Fibroblast of lung (primary cell): ENCODE data around the gene MRPL49.

Source experiments
- CTCF ChIP-seq, 2 donors: IDR thresholded peaks in 1 of 2; conservative IDR thresholded peaks in 1 of 2; 1 replicate in 1 of 2; 2 replicates in 1 of 2; pipeline ENCODE4 v1.5.1; 2011 to 2012; ENCODE audit warnings: low read length in 2 of 2, control low read depth in 1 of 2, inconsistent platforms in 1 of 2, low read depth in 1 of 2, mild to moderate bottlenecking in 1 of 2
- EZH2 ChIP-seq: IDR thresholded peaks from 2 replicates; pipeline ENCODE4 v1.5.1; 2012; ENCODE audit warnings: low read length, control low read depth, mild to moderate bottlenecking; ENCODE audit errors: missing control alignments

GRCh38 chr11:65118097-65118837 lies 3.9 kb upstream of the MRPL49 start:
- TF ChIP-seq CTCF (conservative IDR thresholded peaks at IDR 0.05 in 1 of 2, IDR thresholded peaks at IDR 0.05 in 1 of 2; ENCODE audit: low read depth in 1 of 2, low read length in 2 of 2): no peak
- TF ChIP-seq EZH2: no peak
